DMS153 treated with DMSO at 0.1 percent for 48 hours (cell line): ENCODE results near the gene CKS2.
"Not testable (repeated sequence)": the region's sequence is repeated elsewhere in the genome, so short reads cannot be mapped to it uniquely, and the experiment has no call there.

Experiments
- DNase-seq: peaks from one replicate; lab custom pipeline; 2025; ENCODE audit not compliant: unreplicated experiment; lab: John Stamatoyannopoulos, UW

The CKS2 gene

GRCh38 chr9:89310475-89311345, at the start of gene CKS2:
Gene CKS2, plus strand, starts transcription at chr9:89311195. Its CDS starts 98 bp downstream, at chr9:89311293.
- peak; percentile 99 for DNase-seq

DNA sequence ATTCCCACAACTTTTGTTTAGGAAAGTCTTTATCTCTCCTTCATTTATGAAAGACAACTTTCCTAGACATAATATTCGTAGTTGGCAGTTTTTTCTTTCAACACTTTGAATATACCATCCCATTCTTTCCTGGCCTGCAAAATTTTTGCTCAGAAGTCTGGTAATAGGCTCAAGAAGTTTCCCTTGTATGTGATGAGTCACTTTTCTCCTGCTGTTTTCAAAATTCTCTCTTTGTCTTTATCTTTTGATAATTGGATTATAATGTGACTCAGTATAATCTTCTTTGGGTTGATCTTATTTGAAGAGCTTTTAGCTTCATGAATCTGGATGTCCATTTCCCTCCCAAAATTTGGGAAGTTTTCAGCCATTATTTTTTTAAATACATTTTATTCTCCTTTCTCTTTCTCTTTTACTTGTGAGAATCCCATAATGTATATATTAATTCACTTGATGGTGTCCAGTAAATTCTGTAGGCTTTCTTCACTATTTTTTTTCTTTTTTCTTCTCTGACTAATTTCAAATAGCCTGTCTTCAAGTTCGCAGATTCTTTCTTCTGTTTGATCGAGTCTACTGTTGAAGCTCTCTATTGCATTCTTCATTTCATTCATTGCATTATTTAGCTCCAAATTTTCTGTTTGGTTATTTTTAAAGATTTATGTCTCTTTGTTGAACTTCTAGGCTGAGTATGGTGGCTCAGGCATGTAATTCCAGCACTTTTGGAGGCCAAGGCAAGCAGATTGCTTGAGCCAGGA, 37.3 kb upstream of the CKS2 start:
- no peak for DNase-seq

- DNase-seq = no peak
These were observed 36.2 kb upstream of the CKS2 start for GRCh38 chr9:89274838-89275237.

GRCh38 chr9:89276040-89276439, 35.0 kb upstream of the CKS2 start:
- not testable (repeated sequence) for DNase-seq

- DNase-seq = no peak
These were observed 34.0 kb upstream of the CKS2 start for GRCh38 chr9:89277043-89277442.

- no peak for DNase-seq
These were observed 33.5 kb upstream of the CKS2 start for GRCh38 chr9:89277454-89277853.

DNA sequence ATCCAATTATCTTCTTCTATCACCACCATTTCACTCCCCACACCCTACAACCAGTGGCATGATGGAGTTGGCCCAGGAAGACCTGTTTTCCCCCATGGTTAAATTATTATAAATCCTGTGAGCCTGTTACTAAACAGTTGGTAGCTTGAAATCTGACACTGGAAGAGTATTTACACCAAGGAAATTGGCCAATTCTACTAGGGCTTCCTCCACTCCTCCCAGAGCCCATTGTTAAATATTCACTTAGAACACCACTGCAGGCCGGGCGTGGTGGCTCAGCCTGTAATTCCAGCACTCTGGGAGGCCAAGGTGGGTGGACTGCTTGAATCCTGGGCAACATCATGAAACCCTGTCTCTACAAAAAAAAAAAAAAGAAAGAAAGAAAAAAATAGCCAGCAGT, 32.4 kb upstream of the CKS2 start:
- DNase-seq = no peak

- peak; percentile 6 for DNase-seq
These were observed 31.8 kb upstream of the CKS2 start for GRCh38 chr9:89278997-89279739.

DNA sequence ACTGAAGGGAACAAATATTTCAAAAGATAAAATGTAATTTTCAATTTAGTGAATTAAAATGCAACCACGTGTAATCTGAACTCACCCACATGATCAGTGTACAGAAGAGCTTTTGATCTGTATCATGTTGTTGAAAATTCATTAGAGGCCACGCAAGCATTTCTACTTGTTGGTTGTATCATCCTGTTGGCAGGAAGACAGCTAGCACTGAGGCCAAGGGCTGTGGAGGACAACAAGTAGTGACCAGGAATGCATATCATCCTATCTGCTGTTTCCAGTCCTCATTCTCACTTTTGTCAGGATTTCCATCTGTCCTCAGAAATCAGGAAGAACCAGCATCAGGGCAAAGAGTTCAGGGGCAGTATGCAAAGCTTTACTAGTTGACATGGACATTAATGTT, 29.9 kb upstream of the CKS2 start:
- DNase-seq = no peak

GRCh38 chr9:89282248-89282968, 28.6 kb upstream of the CKS2 start:
- DNase-seq = not testable (repeated sequence)

GRCh38 chr9:89284076-89284475, 26.9 kb upstream of the CKS2 start:
- DNase-seq = no peak

- DNase-seq = no peak
These were observed 19.3 kb upstream of the CKS2 start for GRCh38 chr9:89291741-89292140.

DNA sequence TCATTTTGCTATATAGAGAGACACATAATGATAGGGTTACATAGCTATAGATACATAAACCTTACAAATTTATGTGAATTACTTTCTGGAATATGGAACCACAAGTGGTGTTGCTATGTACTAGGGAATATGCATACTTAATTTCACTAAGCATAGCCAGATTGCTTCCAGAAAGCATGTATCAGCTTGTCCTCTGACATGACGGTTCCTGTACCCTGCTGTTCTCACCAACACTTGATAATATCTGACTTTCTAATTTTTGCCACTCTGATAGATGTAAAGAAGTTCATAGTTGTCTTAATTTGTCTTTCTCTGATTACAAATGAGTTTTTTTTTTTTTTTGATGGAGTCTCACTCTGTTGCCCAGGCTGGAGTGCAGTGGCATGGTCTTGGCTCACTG, 18.0 kb upstream of the CKS2 start:
- DNase-seq = no peak

GRCh38 chr9:89295400-89295799, 15.6 kb upstream of the CKS2 start:
- no peak for DNase-seq

DNA sequence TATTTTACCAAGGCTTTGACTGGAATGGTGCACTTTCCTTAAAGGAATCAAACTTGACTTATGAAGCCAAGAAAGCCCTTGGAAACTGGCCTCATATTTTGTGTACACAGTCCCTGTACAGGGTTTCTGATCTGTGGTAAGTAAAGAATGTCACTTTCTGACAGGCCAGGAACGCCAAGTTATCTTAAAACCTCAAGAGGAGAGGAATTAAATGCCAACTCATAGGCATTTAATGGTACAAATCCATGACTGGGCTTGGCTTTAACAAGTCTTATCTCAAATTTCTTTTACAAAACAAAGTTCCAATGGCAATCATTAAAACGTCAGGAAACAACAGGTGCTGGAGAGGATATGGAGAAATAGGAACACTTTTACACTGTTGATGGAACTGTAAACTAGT, 9.0 kb upstream of the CKS2 start:
- not testable (repeated sequence) for DNase-seq

DNA sequence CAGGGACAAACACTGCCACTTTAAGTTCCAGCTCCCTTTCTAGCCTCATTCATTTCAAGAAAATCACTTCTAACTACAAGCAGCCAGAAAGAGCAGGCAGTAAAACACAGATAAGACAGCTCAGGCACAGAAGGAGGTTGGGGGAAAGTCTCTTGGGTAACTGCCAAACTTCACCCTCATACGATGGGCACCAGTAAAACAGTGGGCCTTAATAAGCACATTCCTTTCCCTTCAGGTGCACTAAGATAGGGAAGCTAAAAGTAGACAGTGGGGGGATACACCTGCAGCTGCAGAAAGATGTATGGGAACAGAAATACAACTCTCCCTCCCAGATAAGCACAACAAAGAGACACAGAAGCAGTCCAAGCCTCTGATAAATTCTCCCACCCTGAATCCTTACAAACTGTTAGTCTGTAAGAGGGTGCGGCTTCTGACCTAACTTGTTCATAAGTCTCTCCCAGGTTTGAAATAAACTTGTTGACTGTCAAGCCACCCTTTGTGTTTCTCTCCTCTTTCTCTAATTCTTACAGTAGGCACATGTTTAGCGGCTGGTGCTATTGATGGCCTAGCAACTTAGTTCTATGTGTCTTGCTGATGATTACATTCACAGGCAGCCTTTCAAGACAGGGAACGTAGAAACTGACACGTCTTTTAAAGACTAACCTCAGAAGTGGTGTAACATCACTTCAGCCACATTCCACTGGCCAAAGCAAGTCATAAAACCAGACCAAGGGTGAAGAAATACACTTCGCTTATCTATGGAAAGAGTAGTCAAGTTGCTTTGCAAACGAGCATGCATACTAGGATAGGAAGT, 6.8 kb upstream of the CKS2 start:
- no peak for DNase-seq

- no peak for DNase-seq
These were observed 6.2 kb upstream of the CKS2 start for GRCh38 chr9:89304834-89305188.

- no peak for DNase-seq
These were observed 5.1 kb upstream of the CKS2 start for GRCh38 chr9:89305868-89306267.

- no peak for DNase-seq
These were observed 1.8 kb upstream of the CKS2 start for GRCh38 chr9:89309166-89309565.
